UCSD-AML1 (cell line): ENCODE data around the gene KTN1.

Experiments used
- DNase-seq: peaks from one replicate; lab custom pipeline; 2025; ENCODE audit not compliant: unreplicated experiment; lab: John Stamatoyannopoulos, UW

KTN1 gene, protein sequence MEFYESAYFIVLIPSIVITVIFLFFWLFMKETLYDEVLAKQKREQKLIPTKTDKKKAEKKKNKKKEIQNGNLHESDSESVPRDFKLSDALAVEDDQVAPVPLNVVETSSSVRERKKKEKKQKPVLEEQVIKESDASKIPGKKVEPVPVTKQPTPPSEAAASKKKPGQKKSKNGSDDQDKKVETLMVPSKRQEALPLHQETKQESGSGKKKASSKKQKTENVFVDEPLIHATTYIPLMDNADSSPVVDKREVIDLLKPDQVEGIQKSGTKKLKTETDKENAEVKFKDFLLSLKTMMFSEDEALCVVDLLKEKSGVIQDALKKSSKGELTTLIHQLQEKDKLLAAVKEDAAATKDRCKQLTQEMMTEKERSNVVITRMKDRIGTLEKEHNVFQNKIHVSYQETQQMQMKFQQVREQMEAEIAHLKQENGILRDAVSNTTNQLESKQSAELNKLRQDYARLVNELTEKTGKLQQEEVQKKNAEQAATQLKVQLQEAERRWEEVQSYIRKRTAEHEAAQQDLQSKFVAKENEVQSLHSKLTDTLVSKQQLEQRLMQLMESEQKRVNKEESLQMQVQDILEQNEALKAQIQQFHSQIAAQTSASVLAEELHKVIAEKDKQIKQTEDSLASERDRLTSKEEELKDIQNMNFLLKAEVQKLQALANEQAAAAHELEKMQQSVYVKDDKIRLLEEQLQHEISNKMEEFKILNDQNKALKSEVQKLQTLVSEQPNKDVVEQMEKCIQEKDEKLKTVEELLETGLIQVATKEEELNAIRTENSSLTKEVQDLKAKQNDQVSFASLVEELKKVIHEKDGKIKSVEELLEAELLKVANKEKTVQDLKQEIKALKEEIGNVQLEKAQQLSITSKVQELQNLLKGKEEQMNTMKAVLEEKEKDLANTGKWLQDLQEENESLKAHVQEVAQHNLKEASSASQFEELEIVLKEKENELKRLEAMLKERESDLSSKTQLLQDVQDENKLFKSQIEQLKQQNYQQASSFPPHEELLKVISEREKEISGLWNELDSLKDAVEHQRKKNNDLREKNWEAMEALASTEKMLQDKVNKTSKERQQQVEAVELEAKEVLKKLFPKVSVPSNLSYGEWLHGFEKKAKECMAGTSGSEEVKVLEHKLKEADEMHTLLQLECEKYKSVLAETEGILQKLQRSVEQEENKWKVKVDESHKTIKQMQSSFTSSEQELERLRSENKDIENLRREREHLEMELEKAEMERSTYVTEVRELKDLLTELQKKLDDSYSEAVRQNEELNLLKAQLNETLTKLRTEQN (N-terminal part only)

DNA sequence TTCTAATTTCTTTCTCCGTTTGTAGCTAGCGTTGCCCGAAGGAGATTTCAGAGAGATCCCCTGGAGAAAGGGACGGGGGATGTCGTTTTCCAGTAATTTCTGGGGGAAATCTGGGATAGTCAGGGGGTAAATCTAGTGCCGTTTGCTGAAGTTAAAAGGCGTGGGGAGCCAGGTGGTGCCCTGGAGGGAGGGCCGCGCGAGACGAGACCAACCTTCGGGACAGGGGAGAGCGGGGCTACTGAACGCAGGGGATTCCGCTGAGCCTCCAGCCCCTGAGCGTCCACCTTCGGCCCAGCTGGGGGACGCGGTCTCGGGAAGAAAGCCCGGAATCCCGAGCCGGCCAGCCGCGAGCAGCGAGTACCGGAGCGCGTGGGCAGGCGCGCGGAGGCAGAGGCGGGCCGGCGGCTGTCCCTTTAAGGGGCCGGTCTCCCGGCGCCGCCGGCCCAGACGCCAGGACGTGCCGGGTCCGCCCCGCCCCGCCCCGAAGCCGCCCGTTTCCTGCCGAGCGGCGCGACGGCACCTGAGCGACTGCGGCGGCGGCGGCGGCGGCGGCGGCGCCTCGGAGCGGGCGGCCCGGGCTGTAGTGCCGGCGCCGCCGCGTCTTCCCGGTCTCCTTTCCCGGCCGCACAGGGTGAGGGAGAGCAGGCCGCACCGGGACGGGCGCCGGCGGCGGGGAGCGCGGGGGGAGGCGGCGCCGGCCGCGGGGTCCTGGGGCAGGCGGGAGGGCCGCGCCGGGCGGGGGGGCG lies at the start of gene KTN1:
TSS of gene KTN1 (plus strand) at position 484 of the 746 bp plus-strand sequence. CDS start 31,842 bp downstream, outside the sequence.
- DNase-seq: peak; percentile 89

DNA sequence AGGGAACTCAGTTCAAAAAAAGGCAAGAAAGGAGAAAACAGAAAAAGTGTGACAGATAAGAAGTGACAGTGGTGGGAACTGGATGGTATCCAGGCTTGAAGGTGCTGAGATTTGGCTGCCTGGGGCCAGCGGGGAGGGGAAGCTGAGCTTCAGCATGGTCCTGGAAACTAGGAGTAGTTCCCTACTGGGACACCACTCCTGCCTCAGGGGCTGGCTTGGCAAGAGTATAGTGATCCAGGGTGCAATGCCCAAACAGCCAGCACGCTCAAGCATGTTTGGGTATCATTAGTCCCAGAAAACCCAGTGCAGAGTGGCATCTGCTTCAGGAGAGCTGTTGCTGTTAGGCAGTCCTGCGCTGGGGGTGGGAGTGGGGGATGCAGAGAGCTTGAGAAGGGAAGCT lies 49.5 kb upstream of the KTN1 start:
- DNase-seq: no peak

DNA sequence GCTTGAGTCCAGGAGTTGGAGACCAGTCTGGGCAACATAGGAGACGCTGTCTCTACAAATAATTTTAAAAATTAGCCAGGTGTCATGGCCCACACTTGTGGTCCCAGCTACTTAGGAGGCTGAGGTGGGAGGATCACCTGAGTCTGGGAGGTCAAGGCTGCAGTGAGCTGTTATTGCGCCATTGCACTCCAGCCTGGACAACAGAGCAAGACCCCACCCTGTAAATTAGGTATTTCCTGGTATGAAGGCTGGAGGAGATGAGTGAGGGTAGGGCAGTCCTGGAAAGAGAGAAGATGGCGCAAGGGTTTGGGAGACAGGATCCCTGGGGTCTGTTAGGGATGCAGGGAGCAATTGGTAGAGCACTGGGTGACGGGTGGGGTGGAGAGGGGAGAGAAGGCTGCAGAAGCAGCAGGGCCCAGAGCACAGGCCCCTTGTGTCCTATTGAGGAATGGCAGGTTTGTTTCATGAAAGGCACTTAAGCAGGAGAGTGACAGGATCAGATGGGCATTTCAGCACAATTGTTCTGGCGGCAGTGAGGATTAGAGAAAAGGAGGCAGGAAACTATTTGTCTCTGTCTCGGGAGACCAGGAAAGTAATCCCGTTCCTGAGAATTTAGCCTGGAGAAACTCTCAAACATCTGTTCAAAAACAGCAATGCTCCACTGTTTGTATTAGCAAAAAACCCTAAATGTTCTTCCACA lies 47.2 kb upstream of the KTN1 start:
- DNase-seq: no peak

DNA sequence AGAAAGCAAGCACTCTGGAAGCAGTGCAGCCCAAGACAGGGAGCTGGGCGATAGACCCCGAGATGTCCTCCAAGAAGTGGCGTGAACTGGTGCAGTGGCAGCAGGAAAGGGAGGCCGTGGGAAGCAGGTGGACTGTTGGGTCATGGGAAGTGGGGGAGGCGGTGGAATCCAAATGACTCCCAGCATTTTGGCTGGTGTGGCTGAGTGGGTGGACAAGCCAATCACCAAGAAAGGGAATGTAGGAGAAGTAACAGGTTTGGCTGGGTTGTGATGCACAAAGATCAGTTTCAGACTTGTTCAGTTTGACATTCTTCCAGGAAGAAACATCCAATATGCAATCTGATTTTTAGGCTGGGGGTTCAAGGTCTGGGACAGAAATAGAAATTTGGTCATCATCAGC lies 46.0 kb upstream of the KTN1 start:
- DNase-seq: no peak

DNA sequence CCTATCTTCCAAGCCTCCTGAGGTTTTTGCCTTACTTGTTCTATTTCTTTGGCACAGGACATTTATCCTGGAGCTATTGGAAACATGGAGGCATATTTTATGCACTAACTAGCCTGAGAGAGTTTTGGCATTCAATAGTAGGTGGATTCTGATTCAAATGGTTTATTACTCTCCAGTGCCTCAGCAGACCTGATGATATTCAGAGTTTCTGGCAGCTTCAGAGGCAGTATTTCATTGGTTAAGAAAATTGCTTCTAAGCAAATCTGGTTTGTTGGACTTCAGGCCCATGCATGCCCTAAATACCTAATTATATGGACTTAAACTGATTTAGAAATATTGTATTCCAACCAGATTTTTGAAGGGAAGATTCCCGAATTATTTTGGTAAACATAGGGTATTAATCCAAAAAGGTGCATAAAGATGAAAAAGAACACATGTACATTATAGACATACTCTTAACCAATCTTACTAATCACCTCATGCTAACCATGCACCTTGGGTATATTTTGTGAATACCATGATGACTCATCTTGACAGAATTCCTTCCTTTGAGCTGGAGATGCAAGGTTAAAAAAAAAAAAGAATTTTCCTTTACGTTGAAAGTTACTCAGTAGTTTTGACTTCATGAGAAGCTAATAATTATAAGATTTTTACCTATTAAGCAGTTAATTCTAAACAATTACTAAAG lies 44.3 kb upstream of the KTN1 start:
- no peak for DNase-seq

DNA sequence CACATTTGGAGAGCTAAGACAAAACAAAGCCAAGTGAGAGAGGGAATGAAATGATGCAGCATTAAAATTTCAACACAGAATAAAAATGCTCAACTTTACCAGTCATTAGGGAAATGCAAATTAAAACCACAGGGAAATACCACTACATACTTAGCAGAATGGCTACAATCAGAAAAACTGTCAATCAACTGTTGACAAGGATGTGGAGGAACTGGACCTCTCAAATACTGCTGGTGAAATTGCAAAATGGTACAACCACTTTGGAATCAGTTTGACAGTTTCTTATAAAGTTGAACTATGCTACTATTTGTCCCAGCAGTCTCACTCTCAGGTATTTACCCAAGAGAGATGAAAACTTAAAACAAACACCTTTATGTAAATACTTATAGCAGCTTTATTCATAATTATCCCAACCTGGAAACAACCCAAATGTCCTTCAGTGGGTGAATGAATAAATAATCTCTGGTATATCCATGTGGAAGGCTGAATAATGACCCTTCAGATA lies 43.8 kb upstream of the KTN1 start:
- no peak for DNase-seq

DNA sequence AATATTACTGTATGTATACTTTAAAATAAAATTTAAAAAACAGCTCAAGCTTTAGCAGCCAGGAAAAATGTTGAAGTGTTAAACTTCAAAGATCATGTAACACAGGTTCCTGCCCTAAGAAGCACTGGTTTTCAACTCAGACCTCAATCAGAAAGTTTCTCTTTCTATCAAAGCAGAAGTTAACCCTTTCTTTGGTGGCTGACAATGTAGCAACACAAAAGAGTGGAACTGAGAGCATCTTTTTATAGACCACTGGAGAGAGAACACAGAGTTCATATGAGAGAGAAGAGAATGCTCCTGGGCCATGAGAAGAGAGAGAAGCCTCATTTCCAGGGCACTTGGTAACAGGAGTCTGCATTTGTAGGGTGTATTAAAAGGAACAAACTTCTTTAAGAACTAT lies 42.2 kb upstream of the KTN1 start:
- DNase-seq: no peak

DNA sequence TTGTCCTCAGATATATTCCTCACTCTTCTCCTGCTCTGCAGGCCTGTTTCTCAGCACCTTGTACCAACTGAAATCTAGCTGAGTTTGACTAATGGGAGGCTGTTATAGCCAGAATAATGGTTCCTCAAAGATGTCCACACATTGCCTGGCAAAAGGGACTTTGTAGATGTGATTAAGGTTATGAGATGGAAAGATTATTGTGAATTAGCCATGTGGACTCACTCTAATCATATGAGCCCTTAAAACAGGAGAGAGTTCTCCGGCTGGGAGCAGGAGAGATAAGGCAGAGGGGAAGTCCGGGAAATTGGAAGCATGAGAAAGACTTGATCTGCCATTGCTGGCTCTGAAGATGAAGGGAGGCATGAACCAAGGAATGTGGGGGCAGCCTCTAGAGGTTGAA lies 40.0 kb upstream of the KTN1 start:
- DNase-seq: no peak

DNA sequence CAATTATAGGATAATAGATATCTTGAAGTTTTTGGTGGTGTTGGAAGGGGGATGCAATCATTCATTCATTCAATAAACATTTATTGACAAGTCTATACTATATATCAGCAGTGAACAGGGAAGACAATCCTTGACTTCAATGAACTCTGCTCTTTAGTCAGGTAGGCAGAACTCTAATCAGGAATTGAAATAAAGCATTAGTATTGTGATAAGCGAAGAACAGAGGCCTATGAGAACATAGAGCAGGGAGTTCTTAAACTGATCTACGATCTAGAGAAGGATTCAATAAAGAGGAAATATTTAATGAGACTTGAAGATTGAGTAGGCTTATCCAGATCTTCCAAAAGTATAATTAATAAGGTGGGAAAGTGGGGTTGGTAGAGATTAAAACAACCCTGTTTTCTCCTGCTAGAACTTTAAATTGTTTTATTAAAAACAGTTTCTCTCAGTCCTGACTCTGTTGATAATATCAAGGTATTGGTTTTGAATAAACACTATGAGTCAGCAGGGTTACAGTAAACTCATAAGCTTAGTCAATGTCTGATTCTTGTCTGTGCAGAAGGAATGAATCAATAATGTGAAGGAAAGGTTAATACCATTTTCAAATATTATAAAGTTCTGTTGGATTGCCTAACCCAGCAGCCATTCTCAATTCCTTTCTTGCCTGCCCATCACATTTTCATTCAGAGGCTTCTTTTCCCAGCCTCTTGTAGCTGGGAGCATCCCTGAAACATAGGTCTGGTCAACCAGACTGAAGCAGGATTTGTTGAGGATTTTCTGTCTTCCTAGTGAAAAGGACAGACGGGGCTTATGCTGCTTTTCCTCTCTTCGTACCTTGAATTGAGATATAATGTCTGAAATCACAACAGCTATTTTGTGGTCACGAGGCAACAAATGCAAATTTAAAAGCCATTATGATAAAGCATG lies 38.9 kb upstream of the KTN1 start:
- DNase-seq: no peak

DNA sequence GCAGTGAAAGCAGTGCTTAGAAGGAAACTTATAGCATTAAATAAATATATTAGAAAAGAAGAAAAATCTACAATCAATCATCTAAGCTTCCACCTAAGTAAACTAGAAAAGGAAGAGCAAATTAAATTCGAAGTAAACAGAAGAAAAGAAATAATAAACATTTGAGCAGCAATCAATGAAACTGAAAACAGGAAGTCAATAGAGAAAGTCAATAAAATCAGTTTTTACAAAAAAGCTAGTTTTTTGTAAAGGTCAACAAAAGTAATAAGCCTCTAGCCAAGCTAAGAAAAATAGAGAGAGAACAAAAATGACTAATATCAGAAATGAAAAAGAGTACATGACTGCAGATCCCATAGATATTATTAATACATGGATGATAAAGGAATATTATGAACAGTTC lies 34.2 kb upstream of the KTN1 start:
- DNase-seq: no peak

DNA sequence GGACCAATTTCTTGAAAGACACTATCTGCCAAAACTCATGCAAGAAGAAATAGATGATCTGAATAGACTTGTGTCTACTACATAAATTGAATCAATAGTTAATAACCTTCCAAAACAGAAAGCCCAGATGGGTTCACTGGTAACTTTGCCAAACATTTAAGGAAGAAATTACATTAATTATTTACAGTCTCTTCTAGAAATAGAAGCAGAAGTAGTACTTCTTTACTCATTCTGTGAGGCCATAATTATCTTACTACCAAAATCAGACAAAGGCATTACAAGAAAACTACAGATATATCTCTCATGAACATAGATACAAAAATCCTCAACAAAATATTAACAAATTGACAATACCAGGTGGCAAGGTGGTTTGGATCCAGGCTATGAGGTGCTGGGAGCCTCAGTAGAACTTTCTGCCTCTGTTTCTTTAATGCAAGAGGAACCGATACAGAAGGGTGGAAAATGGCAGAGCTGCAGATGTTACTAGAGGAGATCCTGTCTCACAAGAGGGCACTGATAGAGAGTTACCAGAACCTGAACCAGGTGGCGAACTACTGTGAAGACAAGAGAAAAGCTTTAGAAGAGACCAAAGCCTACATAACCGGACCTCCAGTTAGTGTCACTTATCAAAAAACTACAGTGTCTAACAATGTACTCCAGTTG lies 33.7 kb upstream of the KTN1 start:
- no peak for DNase-seq

DNA sequence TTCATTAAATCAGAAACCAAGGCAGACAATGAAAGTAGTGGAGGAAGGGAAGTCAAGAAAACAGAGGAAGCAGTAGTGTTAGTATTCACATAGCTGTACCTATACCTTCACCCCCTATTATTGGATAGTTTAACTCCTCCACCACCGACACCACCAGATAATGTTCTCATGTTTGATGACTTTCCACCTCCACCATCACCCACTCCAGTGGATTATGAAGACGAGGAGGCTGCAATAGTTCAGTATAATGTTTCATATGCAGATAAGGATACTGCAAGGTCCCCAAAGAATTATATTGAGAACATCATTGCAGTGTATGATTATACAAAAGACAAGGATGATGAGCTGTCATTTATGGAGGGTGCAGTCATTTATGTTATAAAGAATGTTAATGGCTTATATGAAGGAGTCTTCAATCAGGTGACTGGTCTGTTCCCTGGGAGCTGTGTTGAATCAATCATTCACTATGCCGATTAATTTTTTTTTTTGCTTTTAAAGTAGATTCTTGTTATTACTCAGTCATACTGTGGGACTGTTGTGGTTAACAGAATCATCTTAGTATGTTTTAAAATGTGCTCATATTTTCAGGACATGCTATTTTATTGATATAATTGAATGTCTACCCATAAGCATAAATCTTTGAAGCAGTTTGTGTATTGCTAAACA lies 32.2 kb upstream of the KTN1 start:
- DNase-seq: no peak

DNA sequence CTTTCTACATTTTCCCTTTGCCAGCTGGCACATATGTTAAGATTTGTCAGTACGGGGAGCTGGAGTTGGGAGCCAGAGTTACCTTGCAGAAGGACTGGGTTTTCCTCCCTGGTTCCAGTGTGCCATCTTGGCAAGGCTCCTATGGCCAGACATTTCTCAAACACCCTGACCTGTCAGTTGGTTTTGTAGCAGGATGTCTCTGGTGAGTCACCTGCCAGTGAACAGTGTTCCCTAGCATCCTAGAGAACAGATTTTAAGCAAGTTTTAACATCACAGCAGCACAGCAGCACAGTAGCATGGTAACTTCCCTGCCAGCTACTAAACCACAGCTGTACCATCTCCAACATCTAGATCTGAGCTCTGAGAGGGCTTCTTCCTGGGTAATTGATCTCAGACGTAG lies 26.2 kb upstream of the KTN1 start:
- no peak for DNase-seq

DNA sequence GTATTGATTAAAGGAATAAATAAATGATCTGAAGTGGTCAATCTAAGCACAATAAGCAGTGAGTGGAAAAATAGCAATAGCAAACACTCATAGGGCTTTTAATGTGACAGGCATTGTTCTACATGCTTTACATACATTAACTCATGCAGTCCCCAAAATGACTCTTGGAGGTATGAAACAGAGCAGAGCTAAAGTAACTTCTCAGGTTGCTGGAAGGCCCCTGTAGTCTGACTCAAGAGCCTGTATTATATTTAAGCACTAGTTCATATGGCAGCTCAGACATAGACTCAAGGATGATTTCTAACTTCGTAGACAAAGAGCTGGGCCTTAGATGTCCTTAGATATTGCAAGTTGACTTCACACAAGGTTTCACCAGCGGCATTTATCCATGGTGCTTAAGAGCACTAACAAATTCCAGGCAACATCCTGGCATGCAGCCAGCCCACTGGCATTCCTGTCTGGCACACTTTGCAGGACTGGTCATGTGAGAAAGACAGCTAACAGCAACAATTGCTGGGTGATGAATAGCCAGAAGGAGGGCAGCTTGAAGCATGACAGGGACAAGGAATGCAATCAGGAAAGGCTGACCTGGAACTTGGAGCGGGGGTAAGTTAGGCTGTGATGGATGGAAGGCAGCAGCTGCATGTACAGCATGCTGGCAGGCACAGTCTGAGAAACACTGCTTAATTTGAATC lies 22.9 kb upstream of the KTN1 start:
- DNase-seq: no peak

DNA sequence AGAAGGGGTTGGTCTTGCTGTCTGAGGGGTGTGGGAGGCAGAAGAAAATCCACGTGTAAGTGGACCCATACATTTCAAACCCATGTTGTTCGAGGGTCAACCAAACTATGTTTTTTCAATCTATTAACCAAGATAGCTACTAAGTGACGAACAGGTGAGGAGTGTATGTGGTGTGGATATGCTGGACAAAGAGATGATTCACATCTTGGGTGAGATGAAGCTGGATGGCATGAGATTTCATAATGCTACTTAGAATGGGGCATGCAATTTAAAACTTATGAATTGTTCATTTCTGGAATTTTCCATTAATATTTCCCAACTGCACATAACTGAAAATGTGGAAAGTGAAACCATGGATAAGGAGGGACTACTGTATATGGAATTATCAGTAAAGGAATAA lies 17.9 kb upstream of the KTN1 start:
- no peak for DNase-seq

DNA sequence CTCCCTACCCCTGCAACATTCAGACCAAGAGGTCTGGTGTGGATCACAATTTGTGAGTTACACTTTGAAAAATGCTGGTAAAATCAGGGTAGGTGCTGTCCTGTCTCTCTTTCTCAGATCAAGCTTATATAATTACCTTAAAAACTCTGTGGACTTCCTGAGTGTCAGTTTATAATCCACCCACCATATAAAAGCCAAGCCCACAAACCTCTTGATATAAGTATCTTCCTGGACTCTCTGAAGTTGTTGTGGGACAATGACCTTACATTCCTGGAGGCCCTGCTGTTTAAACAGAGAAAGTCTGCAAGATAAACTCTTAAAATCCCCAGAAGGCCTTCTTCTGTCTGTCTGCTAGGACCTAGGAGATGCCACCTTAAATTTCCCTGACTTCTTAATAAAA lies 11.4 kb upstream of the KTN1 start:
- DNase-seq: no peak
